Hepatocyte (in vitro differentiated cells): ENCODE results near the gene CDCA3. TPM values are rescaled to one million over a fixed set of nuclear protein-coding genes. Genes with fewer than 3 reads are reported as not detected.
A peak's percentile ranks its signal among the peaks of the same experiment; 100 is the strongest.

Source experiments
- DNase-seq: peaks from one replicate; pipeline ENCODE4 v3.0.0-alpha.2; 2016; ENCODE audit warnings: low spot score
- H2AFZ ChIP-seq: fragments of 200-600 bp; sonication (generic); 2 replicates; pipeline ENCODE4 v1.6.0; 2016; ENCODE audit warnings: antibody characterized with exemption, mild to moderate bottlenecking
- H3K27ac ChIP-seq: fragments of 200-600 bp; sonication (generic); 2 replicates; pipeline ENCODE4 v1.5.1; 2016; ENCODE audit warnings: mild to moderate bottlenecking
- H3K27me3 ChIP-seq: fragments of 200-600 bp; sonication (generic); 2 replicates; pipeline ENCODE4 v1.6.1; 2016
- H3K36me3 ChIP-seq: fragments of 200-600 bp; sonication (generic); replicated peaks from 2 replicates; pipeline ENCODE4 v1.5.1; 2016; ENCODE audit warnings: low read depth; ENCODE audit not compliant: insufficient read depth
- H3K4me1 ChIP-seq: fragments of 200-600 bp; sonication (generic); 2 replicates; pipeline ENCODE4 v1.5.1; 2016; ENCODE audit warnings: mild to moderate bottlenecking, moderate library complexity; ENCODE audit not compliant: insufficient read depth
- H3K4me2 ChIP-seq: fragments of 200-600 bp; sonication (generic); 2 replicates; pipeline ENCODE4 v1.6.0; 2016
- H3K4me3 ChIP-seq: fragments of 200-600 bp; sonication (generic); 2 replicates; pipeline ENCODE4 v1.5.1; 2016; ENCODE audit warnings: mild to moderate bottlenecking
- H3K79me2 ChIP-seq: fragments of 200-600 bp; sonication (generic); 2 replicates; pipeline ENCODE4 v1.6.0; 2017; ENCODE audit warnings: mild to moderate bottlenecking
- H3K9me2 ChIP-seq: fragments of 200-600 bp; sonication (generic); replicated peaks from 2 replicates; pipeline ENCODE4 v1.6.0; 2017; ENCODE audit warnings: mild to moderate bottlenecking; ENCODE audit not compliant: insufficient read depth
- H3K9me3 ChIP-seq: fragments of 200-600 bp; sonication (generic); 2 replicates; pipeline ENCODE4 v1.5.1; 2016; ENCODE audit warnings: low read depth, mild to moderate bottlenecking
- H4K20me1 ChIP-seq: fragments of 200-600 bp; sonication (generic); 2 replicates; pipeline ENCODE4 v1.6.0; 2016; ENCODE audit warnings: mild to moderate bottlenecking; ENCODE audit not compliant: insufficient read depth, poor library complexity, severe bottlenecking
- EZH2 ChIP-seq: fragments of 200-600 bp; sonication (generic); IDR thresholded peaks from 2 replicates; pipeline ENCODE4 v1.6.1; 2016; ENCODE audit warnings: antibody characterized with exemption, mild to moderate bottlenecking, borderline replicate concordance
- EZH2phosphoT487 ChIP-seq: fragments of 200-600 bp; sonication (generic); IDR thresholded peaks from one replicate; pipeline ENCODE4 v1.6.1; 2018; ENCODE audit warnings: antibody characterized with exemption, mild to moderate bottlenecking, low read depth, moderate library complexity; ENCODE audit not compliant: unreplicated experiment, severe bottlenecking
- WGBS: methylation state at CpG from one replicate; pipeline ENCODE4 v1.1.6; 2016; ENCODE audit warnings: low lambda C conversion rate; ENCODE audit errors: missing lambda C conversion rate; 5-methylcytosine and 5-hydroxymethylcytosine counted together
- polyA plus RNA-seq: library from polyadenylated mRNA; unstranded; fragments of >200 nt; fragmentation: Nextera tagmentation; extraction: Ambion mirVana; gene quantifications from 2 replicates; pipeline ENCODE4 v1.2.1, GENCODE V29; 2016
- total RNA-seq: library from RNA; depleted of rRNA; stranded (reverse); fragments of >200 nt; gene quantifications from 2 replicates; pipeline ENCODE4 v1.2.3, GENCODE V29; 2014
- TF ChIP-seq, protein P1 (sequence below): fragments of 200-600 bp; sonication (generic); IDR thresholded peaks from 2 replicates; pipeline ENCODE4 v1.5.1; 2016; ENCODE audit warnings: antibody characterized with exemption, mild to moderate bottlenecking; ENCODE audit not compliant: poor library complexity

The CDCA3 gene
- total and polyA plus RNA-seq, 2 experiments from 2014 or later, result 8.5 to 18.2 TPM

DNA sequence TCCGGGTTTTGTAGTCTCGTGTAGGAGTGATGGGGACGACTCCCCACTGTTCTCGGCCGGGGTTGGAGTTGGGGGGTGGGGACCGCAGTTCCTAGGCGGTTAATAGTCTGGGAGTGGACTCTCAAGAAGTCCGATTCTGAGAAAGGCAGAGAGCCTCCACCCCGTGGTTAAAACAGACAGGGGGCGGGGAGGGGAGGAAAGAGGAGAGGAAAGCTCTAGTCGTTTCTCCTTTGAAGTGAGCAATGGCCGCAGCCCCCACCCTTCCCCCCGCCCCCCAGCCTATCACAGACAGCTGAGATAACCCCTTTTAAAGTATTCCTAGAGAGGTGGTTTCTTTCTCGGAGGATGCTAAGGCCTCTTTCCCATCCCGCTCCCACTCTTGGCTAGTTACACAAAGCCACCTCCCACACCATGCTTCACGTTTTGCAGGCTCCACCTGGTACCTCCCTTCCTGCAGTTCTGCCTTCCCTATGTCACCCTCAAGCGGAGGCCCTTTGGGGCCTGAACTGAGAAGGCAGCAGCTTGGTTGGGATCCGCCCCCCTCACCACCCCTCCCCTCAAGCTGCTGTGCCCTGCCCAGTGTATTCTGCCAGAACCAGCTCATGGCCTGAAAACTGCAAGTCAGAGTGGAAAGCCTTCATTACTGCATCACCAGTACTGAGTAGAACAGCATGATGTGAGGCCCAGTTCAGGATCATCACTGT lies 1.7 kb upstream of the CDCA3 start:
- H3K27ac ChIP-seq, result peak overlapping the region; percentile 91
- H3K4me2 ChIP-seq, result peak overlapping the region; percentile 81
- peaks cover 13% of the 10 kb centered on the region for H3K4me1 ChIP-seq
- peak overlapping the region; percentile 44 for H3K4me3 ChIP-seq
- DNase-seq, result peak; percentile 80
- no peaks in the 10 kb centered on the region for H3K27me3 ChIP-seq
- H2AFZ ChIP-seq, result no peak overlapping the region
- WGBS, result 2% methylated on average over 16 of the region's 18 CpGs
- H3K79me2 ChIP-seq, result peaks cover 27% of the 10 kb centered on the region
- TF ChIP-seq EZH2 (no peak), EZH2phosphoT487 (no peak)
- TF ChIP-seq, protein P1, sequence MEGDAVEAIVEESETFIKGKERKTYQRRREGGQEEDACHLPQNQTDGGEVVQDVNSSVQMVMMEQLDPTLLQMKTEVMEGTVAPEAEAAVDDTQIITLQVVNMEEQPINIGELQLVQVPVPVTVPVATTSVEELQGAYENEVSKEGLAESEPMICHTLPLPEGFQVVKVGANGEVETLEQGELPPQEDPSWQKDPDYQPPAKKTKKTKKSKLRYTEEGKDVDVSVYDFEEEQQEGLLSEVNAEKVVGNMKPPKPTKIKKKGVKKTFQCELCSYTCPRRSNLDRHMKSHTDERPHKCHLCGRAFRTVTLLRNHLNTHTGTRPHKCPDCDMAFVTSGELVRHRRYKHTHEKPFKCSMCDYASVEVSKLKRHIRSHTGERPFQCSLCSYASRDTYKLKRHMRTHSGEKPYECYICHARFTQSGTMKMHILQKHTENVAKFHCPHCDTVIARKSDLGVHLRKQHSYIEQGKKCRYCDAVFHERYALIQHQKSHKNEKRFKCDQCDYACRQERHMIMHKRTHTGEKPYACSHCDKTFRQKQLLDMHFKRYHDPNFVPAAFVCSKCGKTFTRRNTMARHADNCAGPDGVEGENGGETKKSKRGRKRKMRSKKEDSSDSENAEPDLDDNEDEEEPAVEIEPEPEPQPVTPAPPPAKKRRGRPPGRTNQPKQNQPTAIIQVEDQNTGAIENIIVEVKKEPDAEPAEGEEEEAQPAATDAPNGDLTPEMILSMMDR, result no peak
- H3K9me3 ChIP-seq, result no peaks in the 10 kb centered on the region
- no peaks in the 10 kb centered on the region for H4K20me1 ChIP-seq
- H3K36me3 ChIP-seq, result no peaks in the 10 kb centered on the region
- H3K9me2 ChIP-seq, result no peaks in the 10 kb centered on the region

- Histone ChIP-seq H3K27ac (peak within 1 kb of the TSS; percentile 91), H3K4me1 (peaks cover 13% of the 10 kb centered on the region), H3K79me2 (peaks cover 27% of the 10 kb centered on the region), H2AFZ (peak within 1 kb of the TSS; percentile 67), H3K9me3 (no peaks in the 10 kb centered on the region), H4K20me1 (no peaks in the 10 kb centered on the region), H3K9me2 (no peaks in the 10 kb centered on the region), H3K36me3 (no peaks in the 10 kb centered on the region), H3K4me2 (peak within 1 kb of the TSS; percentile 81), H3K27me3 (no peaks in the 10 kb centered on the region), H3K4me3 (peak within 1 kb of the TSS; percentile 44)
- no peak for TF ChIP-seq EZH2
- no peak for TF ChIP-seq EZH2phosphoT487
- TF ChIP-seq, protein P1, result no peak
- DNase-seq, result peak; percentile 100
- under 1% methylated on average over 58 of the region's 65 CpGs for WGBS
Measured at GRCh38 chr12:6851921-6852650, 1.0 kb upstream of the CDCA3 start, which contains the start of gene USP5. Gene USP5 (plus strand): TSS chr12:6852150. CDS start chr12:6852180, 30 bp downstream.

DNA sequence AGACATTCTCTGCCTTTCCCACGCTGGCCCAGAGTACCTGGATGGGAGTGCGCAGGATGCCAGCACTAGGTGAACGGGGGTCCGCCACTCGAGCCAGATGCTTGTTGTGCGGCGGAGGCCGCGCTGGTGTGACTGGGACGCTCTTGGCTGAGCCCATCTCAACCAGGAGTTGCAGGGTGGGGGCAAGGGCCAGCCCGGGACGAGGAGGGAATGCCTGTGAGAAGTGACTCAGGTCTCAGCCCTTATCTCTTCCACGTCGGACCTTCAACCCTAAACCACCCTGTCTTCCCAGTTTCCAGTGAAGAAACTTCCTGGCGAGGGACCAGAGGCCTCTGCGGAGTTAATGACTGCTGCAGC lies 312 bp downstream of the CDCA3 start:
- Histone ChIP-seq H3K9me3 (no peaks in the 10 kb centered on the region), H3K36me3 (no peaks in the 10 kb centered on the region), H4K20me1 (no peaks in the 10 kb centered on the region), H3K4me3 (no peak overlapping the region), H3K4me1 (peaks cover 13% of the 10 kb centered on the region), H2AFZ (no peak overlapping the region), H3K4me2 (peak overlapping the region; percentile 76), H3K27ac (peak overlapping the region; percentile 69), H3K79me2 (peaks cover 26% of the 10 kb centered on the region), H3K9me2 (no peaks in the 10 kb centered on the region), H3K27me3 (no peaks in the 10 kb centered on the region)
- peak; percentile 86 for DNase-seq
- 14% methylated on average over 16 of the region's 16 CpGs for WGBS
- TF ChIP-seq EZH2 (no peak), EZH2phosphoT487 (no peak)
- TF ChIP-seq, protein P1, result no peak
